NCI-H774 (cell line): Measurements from ENCODE around the gene SETDB1.
"Not testable (repeated sequence)": the region's sequence is repeated elsewhere in the genome, so short reads cannot be mapped to it uniquely, and the experiment has no call there.

ENCODE experiments used
- DNase-seq: peaks from one replicate; lab custom pipeline; 2025; lab: John Stamatoyannopoulos, UW

Gene SETDB1

DNA sequence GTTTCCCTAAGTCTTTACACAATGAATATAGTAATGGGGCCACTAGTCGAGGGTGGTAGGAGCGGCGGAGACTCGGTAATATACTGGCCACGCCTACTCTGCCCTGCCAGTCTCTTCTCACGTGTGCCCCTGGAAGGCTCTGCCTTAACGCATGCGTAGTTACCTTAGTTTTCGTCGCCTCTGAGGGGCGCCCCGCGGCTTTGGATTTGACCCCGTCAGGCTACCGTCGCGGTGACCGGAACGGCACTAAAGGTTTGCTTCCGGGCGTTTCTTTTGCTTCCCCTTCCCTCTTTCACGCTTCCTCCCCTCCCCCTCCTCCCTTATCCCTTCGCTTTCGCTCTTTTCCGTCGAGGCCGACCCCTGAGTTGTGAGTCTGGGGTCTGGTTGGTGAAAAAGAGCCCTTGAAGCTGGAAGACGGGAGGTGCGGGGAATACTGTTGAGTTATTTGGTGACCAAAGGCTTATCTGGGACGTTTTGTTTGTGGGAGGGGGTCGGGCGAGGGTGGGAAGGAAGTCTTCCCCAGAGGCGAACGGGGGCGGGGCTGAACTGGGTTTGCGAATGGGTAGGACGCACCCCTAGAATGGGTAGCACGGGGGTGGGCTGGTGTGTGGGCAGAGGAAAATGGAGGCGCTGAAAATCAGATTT, at the start of gene SETDB1:
TSS of gene SETDB1 (plus strand) at position 267 of the 645 bp plus-strand sequence. CDS start 1,352 bp downstream, outside the sequence.
- peak; percentile 99 for DNase-seq

DNA sequence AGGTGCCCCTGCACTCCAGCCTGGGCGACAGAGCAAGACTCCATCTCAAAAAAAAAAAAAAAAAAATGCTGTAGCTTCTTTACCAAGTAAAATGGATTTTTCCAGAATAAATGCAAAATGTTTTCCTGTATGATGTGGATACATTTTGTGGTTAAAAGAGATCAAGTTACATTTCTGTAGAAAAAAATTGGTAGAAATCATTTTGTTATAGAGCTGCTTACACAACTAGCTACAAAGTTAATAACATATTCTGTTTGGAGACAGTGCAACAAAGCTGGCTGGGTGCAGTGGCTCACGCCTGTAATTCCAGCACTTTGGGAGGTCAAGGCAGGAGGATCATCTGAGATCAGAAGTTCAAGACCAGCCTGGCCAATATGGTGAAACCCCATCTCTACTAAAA, 47.2 kb upstream of the SETDB1 start:
- DNase-seq, result not testable (repeated sequence)

DNA sequence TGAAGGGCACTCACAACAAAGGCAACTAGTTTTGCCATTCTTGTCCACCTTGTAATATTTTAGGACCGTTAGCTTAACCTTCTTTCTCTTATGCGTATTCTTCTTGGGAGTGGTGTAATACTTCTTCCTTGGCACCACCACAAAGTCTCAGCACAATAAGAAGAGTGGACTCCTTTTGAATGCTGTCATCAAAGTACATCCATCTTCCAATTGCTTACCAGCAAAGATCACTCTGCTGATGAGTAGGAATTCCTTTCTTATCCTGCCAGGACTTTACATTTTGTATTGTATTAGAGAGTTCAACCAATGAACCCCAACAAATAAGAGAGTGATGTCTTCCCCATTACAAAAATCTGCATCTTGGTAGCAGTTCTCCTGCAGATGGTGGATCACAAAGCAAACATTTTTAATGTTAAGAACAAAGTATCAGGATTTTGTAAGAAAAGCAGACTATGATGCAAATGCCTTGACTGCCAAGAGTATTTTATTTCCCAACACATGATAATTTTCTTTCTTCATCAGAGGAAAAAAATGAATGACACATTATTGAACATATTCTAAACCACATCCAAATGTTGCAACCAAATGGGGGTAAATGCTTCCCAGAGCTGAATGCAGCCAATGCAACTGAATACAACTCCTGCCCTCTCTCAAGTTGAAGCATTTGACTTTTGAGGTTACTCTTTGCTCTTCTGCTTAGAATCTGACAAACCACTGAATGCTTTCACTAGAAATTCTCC, 44.7 kb upstream of the SETDB1 start:
- no peak for DNase-seq

DNA sequence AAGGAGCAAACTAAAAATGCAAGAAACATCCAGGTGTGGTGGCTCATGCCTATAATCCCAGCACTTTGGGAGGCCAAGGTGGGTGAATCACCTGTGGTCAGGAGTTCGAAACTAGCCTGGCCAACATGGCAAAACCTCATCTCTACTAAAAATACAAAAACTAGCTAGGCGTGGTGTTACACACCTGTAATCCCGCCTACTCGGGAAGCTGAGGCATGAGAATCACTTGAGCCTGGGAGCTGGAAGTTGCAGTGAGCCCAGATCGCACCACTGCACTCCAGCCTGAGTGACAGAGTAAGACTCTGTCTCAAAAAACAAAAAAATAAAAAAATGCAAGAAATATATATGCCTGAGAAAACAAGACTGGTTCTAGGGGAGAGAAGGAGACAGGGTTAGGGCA, 43.0 kb upstream of the SETDB1 start:
- DNase-seq, result not testable (repeated sequence)

DNA sequence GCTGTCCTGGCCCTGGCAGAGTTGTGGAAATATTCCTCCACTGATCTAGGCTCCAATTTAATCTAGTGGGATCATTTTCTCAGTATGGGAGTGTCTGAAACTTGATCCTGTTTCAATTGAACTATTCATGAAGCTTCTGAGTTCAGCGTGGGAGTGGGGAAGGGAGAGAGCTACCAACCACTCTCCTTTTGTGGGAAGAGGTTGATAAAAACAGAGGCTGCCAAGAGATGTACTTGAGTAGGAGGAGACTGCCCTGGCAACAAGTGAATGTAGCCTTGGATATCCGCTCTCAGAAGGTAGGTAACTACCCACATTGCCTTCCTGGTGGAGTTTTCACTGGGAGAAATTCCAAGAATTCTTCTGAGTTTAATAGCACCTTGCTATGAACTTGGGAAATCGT, 39.1 kb upstream of the SETDB1 start, which contains the start of gene CTXND2:
TSS of gene CTXND2 (plus strand) at position 119 of the 400 bp plus-strand sequence. CDS start 25,179 bp downstream, outside the sequence.
- no peak for DNase-seq

DNA sequence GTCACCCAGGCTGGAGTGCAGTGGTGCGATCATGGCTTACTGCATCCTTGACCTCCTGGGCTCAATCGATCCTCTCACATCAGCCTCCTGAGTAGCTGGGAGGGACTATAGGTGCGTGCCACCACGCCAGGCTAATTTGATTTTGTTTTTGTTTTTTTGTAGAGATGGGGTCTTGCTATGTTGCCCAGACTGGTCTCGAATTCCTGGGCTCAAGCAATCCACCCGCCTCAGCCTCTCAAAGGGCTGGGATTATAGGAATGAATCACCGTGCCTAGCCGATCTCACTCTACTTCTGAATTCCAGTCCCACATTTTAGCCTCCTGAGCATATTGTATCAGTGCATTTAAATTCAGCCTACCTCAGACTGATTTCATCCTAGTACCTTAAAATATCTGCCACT, 37.4 kb upstream of the SETDB1 start:
- no peak for DNase-seq

DNA sequence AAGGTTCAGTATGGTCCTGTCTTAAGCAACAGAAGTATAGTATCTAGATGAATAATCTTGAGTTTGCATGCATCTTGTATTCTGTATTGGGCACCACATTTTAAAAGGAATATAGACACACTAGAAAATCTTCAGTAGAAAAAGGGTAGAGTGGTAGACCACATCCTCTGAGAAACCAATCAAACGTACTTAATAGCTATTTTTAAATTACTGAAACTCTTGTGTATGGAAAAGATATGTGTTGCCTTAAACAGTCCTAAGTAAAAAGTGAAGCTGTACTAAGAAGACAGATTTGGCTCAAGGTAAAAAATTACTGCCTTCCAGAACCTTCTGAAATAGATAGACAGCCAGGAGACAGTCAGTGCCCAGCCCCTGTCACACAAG, 36.1 kb upstream of the SETDB1 start:
- DNase-seq, result no peak

DNA sequence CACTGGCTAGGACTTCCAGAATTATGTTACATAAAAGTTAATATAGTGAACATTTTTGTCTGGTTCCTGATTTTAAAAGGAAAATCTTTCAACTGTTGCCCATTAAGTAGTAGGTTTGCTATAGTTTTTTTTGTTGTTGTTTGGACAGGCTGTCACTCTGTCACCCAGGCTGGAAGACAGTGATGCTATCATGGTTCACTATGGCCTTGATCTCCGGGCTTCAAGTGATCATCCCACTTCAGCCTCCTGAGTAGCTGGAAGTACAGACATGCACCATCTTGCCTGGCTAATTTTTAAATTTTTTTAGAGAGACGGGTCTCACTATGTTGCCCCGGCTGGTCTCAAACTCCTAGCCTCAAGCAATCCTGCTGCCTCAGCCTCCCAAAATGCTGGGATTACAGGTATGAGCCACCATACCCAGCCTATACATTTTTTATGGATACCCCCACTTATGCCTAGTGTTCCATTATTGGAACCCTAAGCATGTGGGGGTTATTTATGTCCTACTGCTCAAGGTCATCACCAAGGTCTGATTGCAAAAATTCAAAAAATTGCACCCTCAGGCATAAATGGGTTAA, 32.7 kb upstream of the SETDB1 start:
- no peak for DNase-seq

DNA sequence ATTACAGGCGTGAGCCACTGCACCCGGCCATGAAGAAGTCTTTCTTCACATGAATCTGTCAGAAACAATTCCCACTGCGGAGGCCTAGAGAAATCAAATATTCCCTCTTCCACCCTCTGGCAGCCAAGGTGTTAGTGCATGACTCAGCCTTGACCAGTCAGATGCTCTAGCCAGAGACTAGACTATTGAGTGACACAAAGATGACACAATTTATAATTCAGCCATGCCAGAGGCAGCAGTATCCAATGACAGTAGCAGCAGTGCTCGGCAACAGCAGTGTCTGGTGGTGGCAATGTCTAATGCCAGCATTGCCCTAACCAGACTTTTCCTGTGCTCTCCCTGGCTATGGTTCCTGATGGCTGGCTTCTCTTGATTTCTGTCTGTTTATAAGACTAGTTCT, 30.5 kb upstream of the SETDB1 start:
- DNase-seq, result no peak

DNA sequence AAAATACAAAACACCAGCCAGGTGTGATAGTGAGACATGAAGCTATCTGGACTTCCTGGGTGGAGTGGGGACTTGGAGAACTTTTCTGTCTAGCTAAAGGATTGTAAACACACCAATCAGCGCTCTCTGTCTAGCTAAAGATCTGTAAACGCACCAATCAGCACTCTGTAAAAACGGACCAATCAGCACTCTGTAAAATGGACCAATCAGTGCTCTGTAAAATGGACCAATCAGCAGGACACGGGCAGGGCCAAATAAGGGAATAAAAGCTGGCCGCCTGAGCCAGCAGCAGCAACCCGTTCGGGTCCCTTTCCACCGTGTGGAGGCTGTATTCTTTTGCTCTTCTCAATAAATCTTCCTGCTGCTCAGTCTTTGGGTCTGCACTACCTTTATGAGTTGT, 26.4 kb upstream of the SETDB1 start:
- not testable (repeated sequence) for DNase-seq

DNA sequence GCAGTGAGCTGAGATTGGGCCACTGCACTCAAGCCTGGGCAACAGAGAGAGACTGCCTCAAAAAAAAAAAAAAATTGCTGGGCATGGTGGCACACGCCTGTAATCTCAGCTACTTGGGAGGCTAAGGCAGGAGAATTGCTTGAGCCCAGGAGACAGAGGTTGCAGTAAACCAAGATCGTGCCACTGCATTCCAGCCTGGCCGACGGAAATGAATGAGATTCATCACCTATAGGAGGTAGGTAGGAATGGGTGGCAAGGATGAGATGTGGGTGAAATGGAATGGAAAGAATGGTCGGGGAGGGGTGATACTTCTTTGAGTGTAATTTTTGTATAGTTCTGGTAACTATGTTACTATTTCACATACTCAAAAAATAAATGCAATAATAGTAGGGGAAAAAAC, 23.8 kb upstream of the SETDB1 start:
- no peak for DNase-seq

DNA sequence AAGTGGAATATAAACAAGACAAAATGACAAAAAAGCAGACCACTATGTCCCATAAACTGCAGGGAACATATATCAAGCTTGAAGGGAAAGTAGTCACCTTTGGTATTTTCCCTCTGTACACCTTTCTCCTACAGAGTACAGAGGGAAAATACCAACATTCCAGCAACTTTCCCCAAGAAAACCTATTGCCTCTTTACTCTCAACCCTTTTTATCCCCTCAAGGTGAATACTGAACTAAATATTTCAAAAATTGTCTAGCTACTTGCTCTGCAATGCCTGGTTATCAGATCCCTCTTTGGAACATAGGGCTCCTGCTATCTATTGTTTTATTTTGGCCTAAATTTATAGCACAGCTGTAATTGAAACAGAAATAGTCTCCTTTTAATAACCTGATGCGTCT, 23.4 kb upstream of the SETDB1 start:
- no peak for DNase-seq

DNA sequence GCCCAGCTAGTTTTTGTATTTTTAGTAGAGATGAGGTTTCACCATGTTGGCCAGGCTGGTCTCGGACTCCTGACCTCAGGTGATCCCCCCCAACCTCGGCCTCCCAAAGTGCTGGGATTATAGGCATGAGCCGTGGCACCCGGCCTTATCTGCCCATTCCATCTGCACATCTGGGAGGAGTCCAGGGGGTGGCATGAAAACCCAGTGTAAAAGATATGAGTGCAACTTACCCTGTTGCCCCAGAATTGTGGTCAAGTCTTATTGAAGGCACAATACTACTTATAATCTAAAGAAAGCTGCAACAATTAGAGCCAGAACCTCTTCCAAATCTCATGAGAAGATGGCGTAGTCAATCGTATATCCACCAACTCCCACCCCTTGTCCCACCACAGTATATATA, 20.9 kb upstream of the SETDB1 start:
- DNase-seq, result no peak

DNA sequence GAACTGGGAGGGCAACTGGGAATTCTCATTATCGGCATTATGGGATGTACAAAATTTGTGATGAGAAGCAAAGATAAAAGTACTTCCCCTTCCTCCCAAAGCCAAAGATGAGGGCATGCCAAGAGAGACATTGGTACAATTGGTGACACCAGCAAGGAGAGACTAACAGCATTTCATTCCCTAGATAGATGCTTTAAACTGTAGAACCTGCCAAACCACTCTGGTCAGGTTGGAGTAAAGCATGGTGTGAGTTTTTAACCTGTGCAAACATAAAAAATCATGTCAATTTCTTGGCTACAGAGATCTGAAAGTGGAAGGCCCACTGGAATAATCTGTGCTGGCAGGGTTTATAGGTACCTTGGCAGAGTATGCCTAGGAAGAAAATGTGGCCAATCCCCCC, 19.8 kb upstream of the SETDB1 start:
- DNase-seq, result no peak

DNA sequence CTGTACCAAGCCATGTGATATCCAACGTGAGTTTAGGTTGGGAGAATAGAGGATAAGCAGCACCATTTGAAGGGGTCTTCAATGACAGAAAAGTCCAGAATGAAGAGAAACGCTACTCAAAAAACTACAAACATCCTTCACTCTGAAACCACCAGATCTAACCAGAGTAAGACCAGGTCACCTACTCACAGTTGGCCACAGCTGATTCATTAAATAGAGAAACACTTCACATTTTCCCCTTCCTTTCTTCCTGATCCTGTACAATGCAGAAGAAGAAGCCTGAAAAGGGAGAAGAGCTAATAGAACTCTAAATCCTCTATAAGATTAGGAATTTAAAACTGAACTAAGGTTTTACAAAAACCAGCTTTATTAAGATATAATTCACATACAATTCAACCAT, 19.4 kb upstream of the SETDB1 start:
- DNase-seq, result no peak

DNA sequence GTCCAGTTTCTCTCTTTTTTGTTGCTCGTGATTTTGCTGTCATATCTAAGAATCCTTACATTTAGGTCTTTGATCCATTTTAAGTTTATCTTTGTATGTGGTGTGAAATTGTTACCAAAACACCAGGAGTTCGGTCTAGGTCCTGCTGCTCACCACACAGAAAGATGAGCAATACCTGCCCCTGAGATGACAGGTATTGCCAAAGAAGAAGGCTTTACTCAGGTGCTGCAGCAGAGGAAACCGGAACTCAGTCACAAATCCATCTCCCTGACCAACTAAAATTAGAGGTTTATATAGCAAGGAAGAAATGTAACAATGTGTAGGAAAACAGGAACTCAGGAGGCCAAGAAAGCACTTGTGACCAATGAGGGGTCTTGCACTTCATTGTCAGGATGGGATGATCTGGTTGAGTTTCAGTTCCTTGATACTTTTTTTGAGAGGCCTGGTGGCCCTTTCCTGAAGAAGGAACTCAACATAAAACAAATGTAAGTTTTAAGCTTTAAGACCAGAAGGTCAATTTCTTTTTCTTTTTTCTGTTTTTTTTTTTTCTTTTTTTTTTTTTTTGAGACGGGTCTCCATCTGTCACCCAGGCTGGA, 16.5 kb upstream of the SETDB1 start:
- DNase-seq, result no peak

DNA sequence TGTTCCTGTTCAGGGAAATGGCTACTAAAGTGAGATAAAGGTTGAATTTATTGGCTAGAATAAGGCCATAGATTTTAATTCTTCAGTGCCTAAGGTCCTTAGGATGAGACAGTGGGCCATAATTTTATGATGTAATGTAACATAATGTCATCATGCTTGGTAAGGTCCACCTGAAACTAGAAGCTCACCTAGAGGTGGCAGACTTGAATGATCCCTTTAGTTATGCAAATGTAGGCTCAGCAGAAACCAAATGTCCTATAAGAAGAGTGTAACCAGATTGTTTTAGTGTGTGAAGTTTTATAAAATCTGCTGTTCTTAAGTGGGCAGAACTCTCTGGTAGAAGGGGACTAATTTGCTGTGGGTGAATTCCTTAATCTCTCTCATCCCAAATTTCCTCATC, 13.5 kb upstream of the SETDB1 start:
- no peak for DNase-seq

DNA sequence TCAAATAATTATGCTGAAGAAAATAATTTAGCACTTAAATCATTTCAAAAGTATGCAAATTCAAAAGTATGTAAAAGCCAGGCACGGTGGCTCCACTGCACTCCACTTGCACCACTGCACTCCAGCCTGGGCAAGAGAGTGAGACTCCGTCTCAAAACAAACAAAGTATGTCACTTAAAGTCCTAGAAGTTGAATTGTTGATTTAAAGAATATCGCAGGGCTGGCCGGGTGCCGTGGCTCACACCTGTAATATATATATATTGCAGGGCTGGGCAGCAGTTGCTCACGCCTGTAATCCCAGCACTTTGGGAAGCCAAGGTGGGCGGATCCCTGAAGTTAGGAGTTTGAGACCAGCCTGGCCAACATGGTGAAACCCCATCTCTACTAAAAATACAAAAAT, 8.8 kb upstream of the SETDB1 start:
- no peak for DNase-seq

DNA sequence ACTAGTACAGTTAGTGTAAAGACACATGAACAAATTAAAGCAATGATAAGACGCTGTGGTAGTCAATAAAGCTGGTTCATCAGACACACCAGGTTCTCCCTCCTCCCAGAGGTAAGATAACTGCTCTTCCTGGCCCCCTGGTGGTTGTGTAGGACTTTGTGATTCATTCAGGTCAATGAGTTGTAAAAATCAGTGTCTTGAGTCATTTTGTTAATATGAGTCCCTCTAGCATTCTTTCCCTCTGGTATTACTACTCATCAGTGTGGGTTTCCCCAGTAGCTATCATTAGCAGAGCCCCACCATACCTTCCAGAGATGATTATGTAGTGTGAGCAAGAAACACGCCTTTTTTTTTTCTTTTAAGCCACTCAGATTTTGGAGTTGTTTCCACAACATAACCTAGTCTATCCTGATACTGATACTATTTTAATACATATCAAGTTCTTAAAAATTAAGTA, 3.6 kb upstream of the SETDB1 start:
- DNase-seq, result peak; percentile 58

DNA sequence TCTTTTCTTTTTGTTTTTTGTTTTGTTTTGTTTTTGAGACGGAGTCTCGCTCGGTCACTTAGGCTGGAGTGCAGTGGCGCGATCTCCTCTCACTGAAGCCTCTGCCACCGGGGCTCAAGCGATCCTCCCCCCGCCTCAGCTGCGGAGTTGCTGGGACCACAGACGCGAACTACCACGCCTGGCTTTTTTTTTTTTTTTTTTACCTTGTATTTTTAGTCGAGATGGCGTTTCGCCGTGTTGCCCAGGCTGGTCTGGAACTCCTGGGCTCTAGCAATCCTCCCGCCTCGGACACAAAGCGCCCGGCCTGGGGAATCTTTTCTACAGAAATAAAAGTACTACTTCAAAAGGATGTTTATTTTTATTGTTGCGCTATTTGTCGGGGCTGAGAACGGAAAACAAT, 1.1 kb upstream of the SETDB1 start:
- no peak for DNase-seq

DNA sequence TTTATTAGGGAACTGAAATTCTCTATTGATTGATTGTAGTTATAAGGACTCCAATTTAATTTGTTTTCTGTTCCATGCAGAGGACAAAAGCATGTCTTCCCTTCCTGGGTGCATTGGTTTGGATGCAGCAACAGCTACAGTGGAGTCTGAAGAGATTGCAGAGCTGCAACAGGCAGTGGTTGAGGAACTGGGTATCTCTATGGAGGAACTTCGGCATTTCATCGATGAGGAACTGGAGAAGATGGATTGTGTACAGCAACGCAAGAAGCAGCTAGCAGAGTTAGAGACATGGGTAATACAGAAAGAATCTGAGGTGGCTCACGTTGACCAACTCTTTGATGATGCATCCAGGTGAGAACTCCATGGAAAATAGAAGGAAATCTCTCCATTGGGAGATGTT, 1.5 kb downstream of the SETDB1 start:
- no peak for DNase-seq

DNA sequence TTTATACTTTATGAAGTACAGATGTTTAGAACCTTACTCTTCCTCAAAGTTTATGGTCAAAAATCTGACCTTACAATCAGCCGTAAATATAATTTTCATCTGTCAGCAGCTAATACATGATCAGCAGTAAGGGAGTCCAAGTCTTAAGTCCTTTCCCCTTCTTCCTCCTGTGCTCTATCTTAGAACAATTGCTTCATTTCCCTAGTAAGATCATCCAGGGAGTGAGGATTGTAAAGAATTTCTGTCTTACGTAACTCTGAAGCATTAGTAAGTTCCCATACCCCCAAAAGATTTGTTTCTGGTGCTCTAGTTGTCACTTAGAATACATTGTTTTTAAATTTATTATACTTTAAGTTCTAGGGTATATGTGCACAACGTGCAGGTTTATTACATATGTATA, 2.1 kb downstream of the SETDB1 start:
- DNase-seq, result no peak

DNA sequence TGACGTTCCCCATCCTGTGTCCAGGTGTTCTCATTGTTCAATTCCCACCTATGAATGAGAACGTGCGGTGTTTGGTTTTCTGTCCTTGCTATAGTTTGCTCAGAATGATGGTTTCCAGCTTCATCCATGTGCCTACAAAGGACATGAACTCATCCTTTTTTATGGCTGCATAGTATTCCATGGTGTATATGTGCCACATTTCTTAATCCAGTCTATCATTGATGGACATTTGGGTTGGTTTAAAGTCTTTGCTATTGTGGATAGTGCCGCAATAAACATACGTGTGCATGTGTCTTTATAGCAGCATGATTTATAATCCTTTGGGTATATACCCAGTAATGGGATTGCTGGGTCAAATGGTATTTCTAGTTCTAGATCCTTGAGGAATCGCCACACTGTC, 2.6 kb downstream of the SETDB1 start:
- not testable (repeated sequence) for DNase-seq
